AML-193 (cell line): ENCODE measurements around the gene HOXB9.
A peak's percentile ranks its signal among the peaks of the same experiment; 100 is the strongest.

Source experiments
- DNase-seq, 2 experiments: peaks; one replicate each; lab custom pipeline; 2025; lab: John Stamatoyannopoulos, UW

The HOXB9 gene

DNA sequence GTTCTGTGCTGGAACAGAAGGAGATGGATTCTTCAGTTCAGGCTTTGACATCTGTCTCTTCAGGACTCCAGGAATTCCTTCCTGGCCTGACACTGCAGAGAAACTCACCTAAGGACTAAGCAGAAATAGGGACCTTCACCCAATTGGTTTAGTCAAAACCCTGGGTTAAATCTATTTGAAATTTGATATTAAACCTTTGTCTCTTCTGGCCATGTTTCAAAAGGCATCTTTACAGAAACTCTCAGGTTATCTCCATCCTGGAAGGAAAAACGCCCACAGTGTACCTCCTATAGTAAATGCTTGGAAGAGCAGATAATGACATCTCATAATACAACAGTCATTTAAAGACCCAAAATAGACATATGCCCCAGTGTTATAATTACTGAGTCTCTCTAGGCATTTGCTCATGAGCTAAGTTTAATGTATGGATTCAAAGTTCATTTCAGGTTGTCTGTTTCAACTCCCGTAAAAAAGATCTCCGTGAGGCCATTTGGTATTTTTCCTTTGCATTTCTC lies 42.4 kb downstream of the HOXB9 start:
- no peak for DNase-seq

DNA sequence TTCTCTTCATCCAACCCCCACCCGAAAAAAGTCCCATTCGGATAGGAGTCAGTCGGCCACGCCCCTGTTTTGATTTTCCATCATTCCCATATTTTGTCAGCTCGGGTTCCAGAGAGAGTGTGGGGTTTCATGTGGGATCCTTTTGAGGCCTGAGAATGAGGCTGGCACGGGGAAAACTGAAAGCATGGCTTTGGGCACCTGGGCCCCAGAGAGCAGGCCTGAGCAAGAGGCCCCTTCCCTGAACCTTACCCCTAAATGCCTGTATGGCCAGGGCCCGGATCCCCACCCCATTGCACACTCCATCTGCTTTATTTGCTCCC lies 43.4 kb downstream of the HOXB9 start:
- DNase-seq = no peak

DNA sequence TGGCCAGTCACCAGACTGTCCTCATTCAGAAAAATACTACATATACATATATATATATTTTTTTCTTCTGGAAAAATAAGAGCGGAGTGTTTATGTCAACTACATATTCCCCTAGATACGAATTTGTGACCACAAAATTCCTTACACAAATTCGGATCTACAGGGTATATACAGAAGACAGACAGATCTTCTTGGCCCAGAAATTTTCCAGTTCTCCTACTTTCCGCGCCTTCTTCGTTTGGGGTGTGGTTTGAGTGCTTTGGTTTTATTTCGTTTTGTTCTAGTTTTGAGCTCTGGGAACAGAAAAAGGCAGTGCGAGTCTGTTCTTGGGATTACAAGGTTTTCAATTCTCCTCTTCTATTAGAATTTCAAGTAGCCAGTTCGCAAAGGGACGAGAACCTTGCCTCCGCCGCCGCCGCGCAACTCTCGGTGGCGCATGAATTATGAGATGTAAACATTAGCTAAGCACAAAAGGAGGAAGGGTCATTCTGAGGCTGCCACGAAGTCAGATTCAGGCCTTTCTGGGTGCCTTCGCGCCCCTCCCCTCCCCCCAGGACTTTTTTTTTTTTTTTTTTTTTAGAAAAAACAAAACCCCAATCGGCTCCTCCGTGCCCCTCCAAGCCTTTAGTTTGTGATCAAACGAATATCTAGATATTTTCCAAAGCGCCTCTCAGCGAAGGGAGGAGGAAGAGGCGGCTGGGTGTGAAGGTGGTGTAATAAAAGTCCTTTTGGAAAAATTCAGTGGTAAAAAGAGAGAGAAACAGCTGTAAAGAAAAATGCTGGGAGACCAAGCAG lies 46.2 kb downstream of the HOXB9 start:
- no peak for DNase-seq

DNA sequence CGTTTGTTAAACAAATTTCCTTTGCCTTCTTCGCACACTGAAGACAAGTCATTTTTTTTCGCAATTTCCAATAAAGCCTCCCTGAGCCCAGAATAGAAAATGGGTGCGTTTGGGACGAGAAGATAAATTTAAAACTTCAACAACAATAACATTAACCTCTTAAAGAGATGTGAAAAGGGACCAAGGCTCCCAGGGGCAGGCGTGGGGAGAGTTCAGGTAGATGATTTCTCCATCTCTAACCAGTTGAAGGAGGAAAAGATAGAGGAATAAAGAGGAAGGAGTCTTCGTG lies 46.7 kb downstream of the HOXB9 start:
- DNase-seq = no peak

DNA sequence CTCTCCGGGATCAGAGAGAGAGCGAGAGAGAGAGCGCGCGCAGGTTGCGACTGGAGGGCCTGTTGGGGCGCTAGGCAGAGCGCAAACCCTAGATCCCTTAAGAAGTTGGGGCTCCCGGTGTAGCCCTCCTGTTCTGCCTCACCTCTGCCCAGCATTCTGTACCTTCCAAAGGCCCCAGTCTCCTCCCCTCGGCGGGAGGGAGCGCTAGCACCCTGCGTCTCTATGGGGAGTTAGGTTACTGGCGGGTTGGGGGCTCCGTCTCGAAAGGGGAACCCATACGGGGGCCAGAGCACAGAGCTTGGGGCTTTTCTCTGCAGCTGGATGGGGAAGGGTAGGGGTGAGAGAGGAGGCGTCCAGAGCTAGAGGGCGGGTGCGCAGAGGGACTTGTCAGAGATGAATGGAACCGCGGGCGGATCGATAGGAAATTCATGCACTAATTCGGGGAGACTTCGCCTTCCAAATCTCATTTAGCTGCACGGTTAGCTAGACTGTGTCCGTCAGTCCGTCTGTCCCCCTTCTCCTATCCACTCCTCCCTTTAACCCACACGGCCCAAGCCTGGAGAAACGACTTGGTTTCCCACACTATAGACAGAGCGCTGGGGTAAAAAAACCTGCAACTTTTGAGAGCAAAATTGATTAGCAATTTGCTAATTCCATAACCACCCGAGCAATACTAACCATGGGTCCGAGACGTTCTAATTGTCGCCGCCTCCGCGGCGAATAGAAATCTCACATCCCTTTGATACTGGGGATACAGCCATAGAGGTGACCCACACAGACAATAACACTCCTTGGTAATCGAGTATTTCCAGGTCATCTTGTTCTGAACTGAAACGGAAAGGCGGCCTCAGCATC lies 47.3 kb downstream of the HOXB9 start:
- DNase-seq = no peak

DNA sequence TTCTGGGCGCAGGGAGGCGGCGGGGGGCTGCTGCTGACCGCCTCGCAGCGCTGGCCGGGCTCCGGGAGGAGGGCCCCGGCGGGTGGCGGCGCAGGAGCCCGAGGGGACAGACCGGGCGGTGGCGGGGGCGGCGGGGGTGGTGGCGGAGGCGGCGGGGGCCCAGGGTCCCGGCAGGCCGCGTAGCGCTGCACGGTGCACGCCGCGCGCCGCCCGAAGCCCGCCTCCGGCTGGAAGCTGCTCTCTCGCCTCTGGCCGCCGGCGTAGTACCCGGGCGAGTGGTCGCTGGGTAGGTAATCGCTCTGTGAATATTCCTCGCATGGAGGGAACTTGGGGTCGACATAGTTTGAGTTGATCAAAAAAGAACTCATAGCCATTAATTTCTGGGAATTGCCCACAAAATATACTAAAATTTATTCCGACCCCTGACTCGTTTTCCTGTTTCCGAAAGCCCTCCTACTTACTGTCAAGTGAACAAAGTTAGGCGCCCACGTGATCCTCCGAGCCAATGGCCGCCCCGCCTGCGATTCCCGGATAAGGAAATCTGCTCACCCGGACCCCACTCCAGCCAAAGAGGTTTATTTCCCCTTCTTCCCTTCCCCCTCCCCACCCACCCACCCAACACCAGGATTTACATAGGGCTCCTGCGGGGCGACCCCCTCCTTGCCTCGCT lies 48.1 kb downstream of the HOXB9 start, which contains the start of gene HOXB4:
HOXB4 (minus strand) TSS at position 405 of the 670 bp plus-strand sequence; CDS start at position 374, 31 bp downstream.
- peak in 1 of 2 experiments; percentile 28 for DNase-seq

DNA sequence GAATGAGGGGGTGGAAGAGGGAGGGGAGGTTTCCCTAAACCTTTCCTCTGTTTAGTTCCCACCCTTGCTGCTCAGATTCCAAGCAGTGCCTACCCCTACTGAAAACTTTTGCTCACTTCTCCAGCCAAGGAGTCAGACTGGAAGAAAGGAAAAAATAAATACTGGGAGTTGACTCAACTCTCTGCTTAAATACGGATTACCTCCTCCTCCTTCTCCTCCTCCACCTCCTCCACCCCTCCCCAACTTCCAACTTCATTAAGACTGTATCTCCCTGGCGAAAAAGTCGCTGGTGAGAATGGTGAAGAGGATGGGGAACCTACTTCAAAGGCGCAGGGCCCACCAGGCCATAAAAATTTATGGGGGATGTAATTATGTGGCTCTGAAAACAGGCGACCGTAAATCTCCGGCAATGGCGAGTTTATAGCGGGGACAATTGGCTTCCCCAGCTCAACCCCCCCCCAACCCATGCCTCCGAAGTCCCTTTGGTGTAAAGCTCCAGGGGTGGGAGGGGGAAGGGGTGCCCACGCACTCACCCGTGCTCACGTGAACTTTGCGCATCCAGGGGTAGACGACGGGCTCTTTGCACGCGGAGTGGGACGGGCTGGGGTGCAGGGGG lies 48.7 kb downstream of the HOXB9 start:
- no peak for DNase-seq

DNA sequence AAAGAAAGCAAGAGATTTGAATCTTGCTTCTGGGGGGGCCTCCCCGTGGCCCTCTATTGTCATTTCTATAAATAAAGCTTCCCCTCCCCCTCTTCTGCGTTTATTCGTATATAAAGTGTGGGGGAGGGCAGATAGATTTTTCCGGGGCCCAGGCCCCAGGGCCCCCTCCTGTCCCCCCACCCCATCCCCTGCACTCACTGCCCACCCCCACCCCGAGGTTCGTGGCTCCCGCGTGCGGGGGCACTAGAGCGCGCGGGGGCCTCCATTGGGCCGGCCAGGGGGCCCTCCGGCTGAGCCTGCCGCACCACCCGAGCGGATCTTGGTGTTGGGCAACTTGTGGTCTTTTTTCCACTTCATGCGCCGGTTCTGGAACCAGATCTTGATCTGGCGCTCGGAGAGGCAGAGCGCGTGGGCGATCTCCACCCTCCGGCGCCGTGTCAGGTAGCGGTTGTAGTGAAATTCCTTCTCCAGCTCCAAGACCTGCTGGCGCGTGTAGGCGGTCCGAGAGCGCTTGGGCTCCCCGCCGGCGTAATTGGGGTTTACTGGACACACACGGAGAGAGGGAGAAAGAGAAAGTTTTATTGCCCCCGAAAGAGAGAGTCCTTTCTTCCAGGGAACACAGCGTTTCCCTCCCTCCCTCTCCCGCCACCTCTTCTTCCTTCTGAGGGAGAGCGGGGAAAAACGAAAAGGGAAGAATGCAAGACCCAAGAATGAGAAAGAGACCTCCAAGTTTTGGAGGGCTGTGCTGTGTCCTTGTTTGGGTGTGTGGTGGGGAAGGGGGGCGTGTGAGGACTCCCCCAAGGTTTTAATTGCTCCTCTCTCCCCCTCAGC lies 49.5 kb downstream of the HOXB9 start:
- no peak for DNase-seq

DNA sequence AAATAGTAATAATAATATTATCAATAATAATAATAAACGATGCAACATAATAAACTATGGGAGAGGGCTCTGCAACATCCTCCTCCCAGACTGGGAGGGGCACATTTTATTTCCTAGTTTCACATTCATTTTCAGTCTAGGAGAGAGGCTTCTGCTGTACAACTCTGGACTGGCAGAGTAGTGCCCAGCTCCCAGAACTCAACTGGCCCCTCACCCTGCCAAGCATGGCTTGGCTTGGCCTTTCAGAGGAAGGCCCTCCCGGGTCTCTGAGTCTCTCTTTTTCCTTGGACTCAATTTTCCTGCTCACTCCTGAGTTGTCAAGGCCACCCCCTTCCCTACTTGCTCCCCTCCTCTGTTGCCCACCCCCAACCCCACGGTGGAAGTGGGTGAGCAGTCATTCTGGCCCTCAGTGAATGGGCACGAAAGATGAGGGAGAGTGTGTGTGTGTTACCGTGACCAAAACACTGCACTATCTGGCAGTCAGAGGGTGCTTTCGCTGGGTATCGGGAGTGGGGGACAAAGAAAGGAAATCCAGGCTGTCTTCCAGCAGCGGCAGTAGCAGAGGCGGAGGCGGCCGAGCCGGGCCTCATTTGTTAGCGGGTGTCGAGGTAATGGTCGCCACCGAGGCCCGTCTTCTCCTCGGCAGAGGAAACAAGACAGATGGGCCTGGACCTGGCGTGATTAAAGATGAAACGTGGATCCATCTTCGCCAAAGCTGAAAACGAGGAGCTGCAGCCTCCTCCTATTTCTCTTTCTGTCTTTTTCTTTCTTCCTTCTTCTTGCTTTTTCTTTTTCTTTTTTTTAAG lies 50.3 kb downstream of the HOXB9 start:
- no peak for DNase-seq

DNA sequence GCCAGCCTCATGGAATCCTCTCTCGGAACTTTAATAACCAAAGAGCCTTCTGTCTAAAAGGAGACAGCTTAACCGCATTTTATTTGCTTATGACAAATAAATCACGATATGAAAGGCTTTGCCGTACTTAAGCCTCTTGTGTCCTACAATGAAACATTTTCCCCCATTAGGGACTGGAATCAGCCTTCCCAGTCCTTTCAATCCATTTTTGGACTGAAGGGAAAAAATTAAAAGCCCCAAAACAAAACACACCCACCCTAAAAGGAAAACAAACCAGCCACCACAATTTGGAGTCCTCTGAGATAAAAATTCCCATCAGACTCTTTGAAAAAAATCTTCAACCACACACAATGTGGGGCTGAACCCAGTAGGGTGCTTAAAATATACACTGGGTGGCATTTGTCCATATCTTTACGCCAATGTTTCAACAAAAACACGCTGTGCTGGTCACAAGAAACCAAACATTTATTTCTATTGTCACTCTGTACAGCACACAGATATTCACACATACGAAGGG lies 51.0 kb downstream of the HOXB9 start:
- no peak for DNase-seq

DNA sequence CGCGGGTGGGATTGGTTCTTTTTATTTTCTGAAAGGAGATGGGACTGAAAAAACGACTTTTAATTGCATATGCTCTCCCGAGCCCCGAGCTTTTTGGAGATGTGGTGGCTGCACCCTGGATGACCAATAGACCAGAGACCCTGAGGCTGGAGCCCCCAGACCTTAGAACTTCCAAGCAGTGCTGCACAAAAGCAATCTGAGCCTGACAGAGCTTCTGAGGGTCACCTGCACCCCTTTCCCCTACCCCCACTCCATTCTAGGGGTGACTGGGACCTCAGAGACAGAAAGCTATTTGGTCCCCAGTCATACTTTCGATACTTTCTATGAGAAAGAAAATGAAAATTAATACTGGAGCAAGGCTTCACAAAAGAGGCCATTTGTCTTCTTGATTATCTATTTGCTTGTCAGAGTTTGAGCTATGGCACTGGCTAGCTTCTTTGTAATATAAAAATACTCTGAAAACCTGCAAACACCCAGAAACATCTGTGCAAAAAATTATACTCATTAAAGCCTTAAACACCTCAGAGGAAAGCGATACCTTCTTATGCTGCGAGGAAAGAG lies 51.6 kb downstream of the HOXB9 start:
- DNase-seq = no peak

DNA sequence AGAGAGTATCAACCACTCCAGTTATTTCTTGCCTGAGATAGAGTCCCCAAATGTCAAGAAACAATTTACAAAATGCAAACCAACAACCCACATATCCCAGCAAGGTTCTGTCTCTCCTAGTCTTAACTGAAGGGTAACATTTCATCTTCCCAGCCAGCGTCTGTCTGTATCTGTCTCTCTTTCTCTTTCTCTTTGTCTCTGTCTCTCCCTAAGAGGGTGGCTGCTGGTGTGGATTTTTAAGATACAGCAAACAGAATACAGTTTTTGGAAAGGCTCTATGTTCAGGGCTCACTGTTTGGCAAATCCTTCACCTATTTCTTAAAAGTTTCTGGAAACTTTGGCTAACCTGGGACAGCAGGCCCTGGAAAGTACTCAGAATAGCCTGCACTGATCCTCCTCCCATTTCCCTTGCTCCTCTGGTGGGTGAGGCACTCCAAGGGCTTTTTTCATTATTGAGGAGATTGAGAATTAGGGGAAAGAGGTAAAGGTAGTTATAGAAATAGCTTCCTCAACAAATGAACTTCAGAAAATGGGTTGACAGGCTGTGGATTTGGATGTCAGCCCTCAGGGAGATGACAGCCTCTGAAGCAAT lies 54.2 kb downstream of the HOXB9 start:
- DNase-seq = no peak
